ENCODE measurements around the gene BMP6. TPM values are rescaled to one million over a fixed set of nuclear protein-coding genes. Genes with fewer than 3 reads are reported as not detected.

Gene BMP6
- total and polyA plus RNA-seq, 2 of the 4 experiments (the other 2 are of a cell fraction) = 0.18 to 0.19 TPM

DNA sequence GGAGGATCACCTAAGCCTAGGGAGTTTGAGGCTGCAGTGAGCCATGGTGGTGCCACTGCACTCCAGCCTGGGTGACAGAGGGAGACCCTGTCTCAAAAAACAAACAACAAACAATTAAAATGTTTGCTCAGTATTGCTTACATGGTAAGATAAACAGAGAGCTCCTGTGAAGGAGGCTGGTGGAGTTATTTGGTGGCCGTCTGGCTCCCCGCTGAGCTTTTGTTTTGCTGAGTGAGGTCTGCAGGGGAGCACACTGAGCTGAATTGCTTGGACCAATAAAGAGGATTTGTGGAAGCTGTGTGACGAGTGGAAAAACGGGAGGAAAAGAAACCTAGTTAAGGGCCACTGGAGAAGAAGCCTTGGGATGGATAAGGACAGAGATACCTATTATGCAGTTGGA, 41.1 kb upstream of the BMP6 start:
- H3K4me2 ChIP-seq (ENCODE audit: low read depth, low read length) = no peak overlapping the region
- no CpG with 5 or more reads among the region's 4 CpGs for whole genome bisulfite sequencing, 2 experiments (ENCODE audit: extremely low coverage in 2 of 2, insufficient read length in 1 of 2)
- no peak overlapping the region for H3K27ac ChIP-seq (ENCODE audit: insufficient read depth, low read length)
- no peaks in the 10 kb centered on the region for H3K4me1 ChIP-seq (ENCODE audit: control insufficient read depth, insufficient read depth, low read length)
- no peaks in the 10 kb centered on the region for H3K9me1 ChIP-seq (ENCODE audit: insufficient read depth, low read length)
- no peak for ATAC-seq (ENCODE audit: low read depth)
- ChIA-PET CTCF (no interaction called here), POLR2A (ENCODE audit: unreplicated experiment) (no interaction called here)
- H2BK15ac ChIP-seq (ENCODE audit: low read depth, low read length) = no peak overlapping the region
- peaks cover 9% of the 10 kb centered on the region for H3K27me3 ChIP-seq (ENCODE audit: control insufficient read depth, insufficient read depth, low read length)
- no peak overlapping the region for H3K56ac ChIP-seq (ENCODE audit: extremely low read depth, insufficient read depth, low read length)
- BruUV-seq (replicated peaks) = no TSS peak
- H2AFZ ChIP-seq (replicated peaks; ENCODE audit: low read length, poor library complexity) = no peak overlapping the region
- intact Hi-C loops (cut with micrococcal nuclease) = no loop called here
- H3K9me3 ChIP-seq (ENCODE audit: control insufficient read depth, insufficient read depth, low read length) = no peaks in the 10 kb centered on the region
- in situ Hi-C loops (cut with MboI; ENCODE audit: low sequenced_read_pairs) = no loop called here
- no peak overlapping the region for H3K14ac ChIP-seq (replicated peaks; ENCODE audit: low read depth, low read length)
- H3K4me3 ChIP-seq (ENCODE audit: insufficient read depth, low read depth, low read length) = no peak overlapping the region
- H3K18ac ChIP-seq (ENCODE audit: low read depth, low read length) = no peak overlapping the region
- H4K8ac ChIP-seq (ENCODE audit: low read depth in 2 of 2, low read length in 2 of 2) = no peak overlapping the region
- no peak overlapping the region for H2AK9ac ChIP-seq (replicated peaks; ENCODE audit: low read depth, low read length, poor library complexity)
- H2AK5ac ChIP-seq (ENCODE audit: low read depth, low read length) = no peak overlapping the region
- H2BK20ac ChIP-seq (ENCODE audit: low read depth, low read length) = no peak overlapping the region
- H3K9ac ChIP-seq (ENCODE audit: low read depth, low read length) = no peak overlapping the region
- no peak overlapping the region for H2BK120ac ChIP-seq (ENCODE audit: low read depth, low read length)
- DNase-seq = no peak
- no peak overlapping the region for H2BK5ac ChIP-seq (ENCODE audit: low read depth, low read length, poor library complexity, severe bottlenecking)
- no peaks in the 10 kb centered on the region for H4K20me1 ChIP-seq (ENCODE audit: insufficient read depth, low read length)
- H3K4ac ChIP-seq (ENCODE audit: low read depth, low read length) = no peak overlapping the region
- H4K91ac ChIP-seq (ENCODE audit: insufficient read depth, low read depth, low read length) = no peak overlapping the region
- TF ChIP-seq, protein P1, sequence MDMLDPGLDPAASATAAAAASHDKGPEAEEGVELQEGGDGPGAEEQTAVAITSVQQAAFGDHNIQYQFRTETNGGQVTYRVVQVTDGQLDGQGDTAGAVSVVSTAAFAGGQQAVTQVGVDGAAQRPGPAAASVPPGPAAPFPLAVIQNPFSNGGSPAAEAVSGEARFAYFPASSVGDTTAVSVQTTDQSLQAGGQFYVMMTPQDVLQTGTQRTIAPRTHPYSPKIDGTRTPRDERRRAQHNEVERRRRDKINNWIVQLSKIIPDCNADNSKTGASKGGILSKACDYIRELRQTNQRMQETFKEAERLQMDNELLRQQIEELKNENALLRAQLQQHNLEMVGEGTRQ (IDR thresholded peaks at IDR 0.05; ENCODE audit: low read depth, low read length) = no peak
- no peak for TF ChIP-seq SMC3 (IDR thresholded peaks at IDR 0.05; ENCODE audit: low read depth, low read length)
- no peak for TF ChIP-seq NFE2L2 (IDR thresholded peaks at IDR 0.05; ENCODE audit: low read depth, low read length)
- no peak for TF ChIP-seq BHLHE40 (IDR thresholded peaks at IDR 0.05; ENCODE audit: low read depth, low read length)
- no peak for TF ChIP-seq RCOR1 (IDR thresholded peaks at IDR 0.05; ENCODE audit: insufficient replicate concordance, low read length)
- TF ChIP-seq MXI1 (IDR thresholded peaks at IDR 0.05; ENCODE audit: borderline replicate concordance, low read depth, low read length) = no peak
- no peak for TF ChIP-seq CHD1 (IDR thresholded peaks at IDR 0.05; ENCODE audit: low read depth, low read length)
- dilution Hi-C loops (cut with HindIII; ENCODE audit: low sequenced_read_pairs, unreplicated experiment) = no loop called here
- H3K79me1 ChIP-seq (ENCODE audit: low read depth in 1 of 2, low read length in 2 of 2) = no peaks in the 10 kb centered on the region
- H4K5ac ChIP-seq (ENCODE audit: low read depth, low read length) = no peak overlapping the region
- no peaks in the 10 kb centered on the region for H3K36me3 ChIP-seq (ENCODE audit: control insufficient read depth, insufficient read depth, low read length)
- no peak overlapping the region for H3K23ac ChIP-seq (ENCODE audit: low read depth, low read length)
